BJ (cell line): ENCODE results near the gene FSCN2. TPM values are rescaled to one million over a fixed set of nuclear protein-coding genes. Genes with fewer than 3 reads are reported as not detected.

Experiments
- CTCF ChIA-PET: fragments of 350-600 bp; formaldehyde crosslinking; extraction: SDS; loops from one replicate; lab custom pipeline; 2021; ENCODE audit warnings: antibody characterized with exemption, inconsistent platforms; lab: Yijun Ruan, JAX
- POLR2A ChIA-PET: fragments of 300-600 bp; sonication (Branson Sonifier 250); formaldehyde crosslinking; extraction: SDS; loops from one replicate; lab custom pipeline; 2021; ENCODE audit warnings: antibody characterized with exemption; lab: Charles Lee
- DNase-seq: peaks from one replicate; pipeline ENCODE4 v3.0.0-alpha.2; 2011; ENCODE audit warnings: low read depth
- H3K27me3 ChIP-seq: 2 replicates; pipeline ENCODE4 v1.6.0; 2011; ENCODE audit warnings: low read length; ENCODE audit not compliant: control insufficient read depth, insufficient read depth
- H3K36me3 ChIP-seq: 2 replicates; pipeline ENCODE4 v1.5.1; 2011; ENCODE audit warnings: low read length; ENCODE audit not compliant: control insufficient read depth, insufficient read depth
- H3K4me3 ChIP-seq: 2 replicates; pipeline ENCODE4 v1.5.1; 2011; ENCODE audit warnings: low read depth, mild to moderate bottlenecking, control low read depth, low read length
- CTCF ChIP-seq: IDR thresholded peaks from 2 replicates; pipeline ENCODE4 v1.5.1; 2011; ENCODE audit warnings: low read depth, mild to moderate bottlenecking, control low read depth, inconsistent platforms, low read length, moderate library complexity; ENCODE audit not compliant: insufficient read depth
- polyA plus RNA-seq: library from polyadenylated mRNA; depleted of rRNA; stranded (reverse); fragments of >200 nt; gene quantifications from 2 replicates; pipeline ENCODE4 v1.2.3, GENCODE V29; 2011

The FSCN2 gene
- polyA plus RNA-seq, 1 experiment = 1.3 TPM

- H3K27me3 ChIP-seq = no peaks in the 10 kb centered on the region
- ChIA-PET POLR2A (interaction anchor here (0.6 kb wide), 1 partner anchor 128 kb away, joined by 3 read pairs; the partner anchor contains the start of gene BAHCC1), CTCF (interaction anchor here (2.3 kb wide), 1 partner anchor 78 kb away, joined by 6 read pairs; no protein-coding TSS in a partner anchor)
- no peak overlapping the region for H3K4me3 ChIP-seq
- no peak for TF ChIP-seq CTCF
- H3K36me3 ChIP-seq = no peaks in the 10 kb centered on the region
- no peak for DNase-seq
Measured at GRCh38 chr17:81523402-81524038, 4.7 kb upstream of the FSCN2 start.

- Histone ChIP-seq H3K36me3 (no peaks in the 10 kb centered on the region), H3K4me3 (no peak overlapping the region), H3K27me3 (no peaks in the 10 kb centered on the region)
- CTCF ChIA-PET = no interaction called here
- TF ChIP-seq CTCF = no peak
- POLR2A ChIA-PET = no interaction called here
- no peak for DNase-seq
Measured at GRCh38 chr17:81524039-81524864, 3.9 kb upstream of the FSCN2 start.

- CTCF ChIA-PET = interaction anchor here (1.7 kb wide), 1 partner anchor 19 kb away, joined by 5 read pairs; no protein-coding TSS in a partner anchor
- POLR2A ChIA-PET = no interaction called here
- no peak for DNase-seq
- Histone ChIP-seq H3K4me3 (no peak overlapping the region), H3K36me3 (no peaks in the 10 kb centered on the region), H3K27me3 (no peaks in the 10 kb centered on the region)
- TF ChIP-seq CTCF = no peak
Measured at GRCh38 chr17:81524865-81525159, 3.4 kb upstream of the FSCN2 start.

GRCh38 chr17:81526662-81527571 is 1.3 kb upstream of the FSCN2 start:
- no peak for TF ChIP-seq CTCF
- Histone ChIP-seq H3K4me3 (no peak overlapping the region), H3K36me3 (no peaks in the 10 kb centered on the region), H3K27me3 (no peaks in the 10 kb centered on the region)
- no peak for DNase-seq
- ChIA-PET CTCF (interaction anchor here (1.0 to 1.7 kb wide), 3 partner anchors 8 to 75 kb away, joined by 3 to 5 read pairs (median 3); no protein-coding TSS in a partner anchor), POLR2A (no interaction called here)

- no peaks in the 10 kb centered on the region for H3K36me3 ChIP-seq
- POLR2A ChIA-PET = interaction anchor here (0.6 kb wide), 2 partner anchors 12 to 38 kb away, joined by 10 to 14 read pairs; no protein-coding TSS in a partner anchor
- CTCF ChIA-PET = interaction anchor here (0.6 kb wide), 1 partner anchor 130 kb away, joined by 3 read pairs; no protein-coding TSS in a partner anchor
- TF ChIP-seq CTCF = no peak
- DNase-seq = no peak
- no peak overlapping the region for H3K4me3 ChIP-seq
- no peaks in the 10 kb centered on the region for H3K27me3 ChIP-seq
Measured at GRCh38 chr17:81528384-81528650, 140 bp downstream of the FSCN2 start.
